Common myeloid progenitor, CD34-positive (primary cell): ENCODE measurements around the gene CHRNB2.

Experiments used
- CTCF ChIA-PET: fragments of 350-600 bp; sonication (Branson Sonifier 250); formaldehyde crosslinking; loops from one replicate; lab custom pipeline; 2021; ENCODE audit warnings: antibody characterized with exemption; lab: Charles Lee
- POLR2A ChIA-PET: fragments of 350-600 bp; sonication (Branson Sonifier 250); formaldehyde crosslinking; loops from one replicate; lab custom pipeline; 2021; ENCODE audit warnings: antibody characterized with exemption; lab: Charles Lee
- DNase-seq, 3 donors: peaks; one replicate each; pipeline versions ENCODE4 v3.0.0 to v3.0.0-alpha.2; 2013
- H3K27ac ChIP-seq, 2 experiments: 1 replicate in 1 of 2; 2 replicates in 1 of 2; pipeline ENCODE4 v1.7.0; 2013; ENCODE audit warnings: inconsistent platforms in 2 of 2, low read length in 2 of 2, mild to moderate bottlenecking in 2 of 2, low read depth in 1 of 2, moderate library complexity in 1 of 2; ENCODE audit not compliant: severe bottlenecking in 2 of 2, insufficient read depth in 1 of 2, poor library complexity in 1 of 2
- H3K27me3 ChIP-seq, 5 experiments: replicated peaks in 2 of 5; 1 replicate in 3 of 5; 2 replicates in 2 of 5; pipeline versions ENCODE4 v1.6.1 to v1.7.0; 2013; ENCODE audit warnings: low read length in 4 of 5, mild to moderate bottlenecking in 2 of 5, moderate library complexity in 2 of 5, inconsistent platforms in 1 of 5; ENCODE audit not compliant: insufficient read depth in 5 of 5, control insufficient read depth in 4 of 5
- H3K36me3 ChIP-seq, 4 experiments: 1 replicate in 2 of 4; 2 replicates in 2 of 4; pipeline versions ENCODE4 v1.6.1 to v1.7.0; 2013; ENCODE audit warnings: low read length in 3 of 4, control low read depth in 1 of 4, mild to moderate bottlenecking in 1 of 4; ENCODE audit not compliant: control insufficient read depth in 4 of 4, insufficient read depth in 4 of 4
- H3K4me1 ChIP-seq, 4 experiments: 1 replicate in 3 of 4; 2 replicates in 1 of 4; pipeline versions ENCODE4 v1.6.1 to v1.7.1; 2013; ENCODE audit warnings: low read length in 3 of 4, mild to moderate bottlenecking in 3 of 4, control low read depth in 1 of 4, inconsistent platforms in 1 of 4, moderate library complexity in 1 of 4; ENCODE audit not compliant: control insufficient read depth in 4 of 4, insufficient read depth in 4 of 4; ENCODE audit errors: control extremely low read depth in 1 of 4
- H3K4me3 ChIP-seq, 7 experiments: 1 replicate in 4 of 7; 2 replicates in 3 of 7; pipeline versions ENCODE4 v1.5.1 to v1.7.0; 2013; ENCODE audit warnings: mild to moderate bottlenecking in 7 of 7, low read length in 6 of 7, moderate library complexity in 6 of 7, inconsistent platforms in 2 of 7, low read depth in 2 of 7, control low read depth in 1 of 7; ENCODE audit not compliant: insufficient read depth in 4 of 7, control insufficient read depth in 1 of 7; ENCODE audit errors: extremely low read depth in 1 of 7
- H3K9me3 ChIP-seq, 5 experiments: 1 replicate in 4 of 5; 2 replicates in 1 of 5; pipeline versions ENCODE4 v1.6.1 to v1.7.1; 2013; ENCODE audit warnings: low read length in 4 of 5, mild to moderate bottlenecking in 2 of 5, inconsistent platforms in 1 of 5, low read depth in 1 of 5, moderate library complexity in 1 of 5; ENCODE audit not compliant: control insufficient read depth in 4 of 5, insufficient read depth in 2 of 5; ENCODE audit errors: control extremely low read depth in 1 of 5
- WGBS: methylation state at CpG from one replicate; pipeline ENCODE4 v1.1.5; 2013; ENCODE audit not compliant: insufficient coverage; 5-methylcytosine and 5-hydroxymethylcytosine counted together

The CHRNB2 gene

GRCh38 chr1:154558720-154559465, 8.7 kb upstream of the CHRNB2 start:
- Histone ChIP-seq H3K4me1 (peaks cover 14 to 31% (median 27%) of the 10 kb centered on the region in 4 experiments), H3K9me3 (no peaks in the 10 kb centered on the region), H3K27me3 (no peaks in the 10 kb centered on the region), H3K36me3 (peaks cover 7 to 25% (median 19%) of the 10 kb centered on the region in 4 experiments), H3K27ac (peak overlapping the region; percentile 59 to 84), H3K4me3 (peak overlapping the region; percentile 48 to 89 (median 74))
- ChIA-PET CTCF (interaction anchor here (0.9 to 14.2 kb wide), 25 partner anchors 9 to 502 kb away, joined by 3 to 341 read pairs (median 6); partner anchors contain the start of gene PMVK), POLR2A (interaction anchor here (0.7 kb wide), 1 partner anchor 15 kb away, joined by 3 read pairs; no protein-coding TSS in a partner anchor)
- WGBS, result under 1% methylated on average over 51 of the region's 57 CpGs
- DNase-seq, result peak; percentile 99 to 100 (median 100)

GRCh38 chr1:154559466-154560044, 8.0 kb upstream of the CHRNB2 start:
- peak overlapping the region; percentile 59 to 84 for H3K27ac ChIP-seq
- peaks cover 4 to 18% (median 13%) of the 10 kb centered on the region in 4 experiments for H3K36me3 ChIP-seq

GRCh38 chr1:154565876-154566275, 1.7 kb upstream of the CHRNB2 start:
- no peak overlapping the region for H3K27ac ChIP-seq
- 100% methylated on average over 5 of the region's 6 CpGs for WGBS
- H3K9me3 ChIP-seq, result no peaks in the 10 kb centered on the region
- H3K27me3 ChIP-seq, result peaks cover 0 to 40% (median 15%) of the 10 kb centered on the region in 5 experiments
- no peak for DNase-seq
- H3K4me1 ChIP-seq, result peaks cover 0 to 9% (median 8%) of the 10 kb centered on the region in 4 experiments
- CTCF ChIA-PET, result interaction anchor here (1.0 to 1.3 kb wide), 2 partner anchors 10 to 137 kb away, joined by 3 read pairs; no protein-coding TSS in a partner anchor
- H3K4me3 ChIP-seq, result no peak overlapping the region
- H3K36me3 ChIP-seq, result no peaks in the 10 kb centered on the region
- POLR2A ChIA-PET, result interaction anchor here (0.8 kb wide), 1 partner anchor 9 kb away, joined by 3 read pairs; no protein-coding TSS in a partner anchor

More at GRCh38 chr1:154559466-154560044, 8.0 kb upstream of the CHRNB2 start:
- DNase-seq, result peak; percentile 91 to 95 (median 93)
- ChIA-PET CTCF (interaction anchor here (0.6 to 3.0 kb wide), 33 partner anchors 9 to 520 kb away, joined by 3 to 14 read pairs (median 4); partner anchors contain the start of gene PMVK), POLR2A (interaction anchor here (0.7 kb wide), 1 partner anchor 21 kb away, joined by 3 read pairs; no protein-coding TSS in a partner anchor)
- 0% methylated on average over 10 of the region's 13 CpGs for WGBS
- Histone ChIP-seq H3K27me3 (no peaks in the 10 kb centered on the region), H3K9me3 (no peaks in the 10 kb centered on the region), H3K4me3 (peak overlapping the region; percentile 48 to 89 (median 74)), H3K4me1 (peaks cover 14 to 31% (median 27%) of the 10 kb centered on the region in 4 experiments)

GRCh38 chr1:154568157-154568815, 708 bp downstream of the CHRNB2 start:
- WGBS, result 35% methylated on average over 5 of the region's 17 CpGs
- Histone ChIP-seq H3K4me3 (peak overlapping the region in 4 of 7 experiments; percentile 18 to 63 (median 30)), H3K27me3 (peaks cover 0 to 40% (median 15%) of the 10 kb centered on the region in 5 experiments), H3K27ac (no peak overlapping the region), H3K9me3 (no peaks in the 10 kb centered on the region), H3K4me1 (peaks cover 0 to 9% (median 8%) of the 10 kb centered on the region in 4 experiments), H3K36me3 (no peaks in the 10 kb centered on the region)
- DNase-seq, result no peak
- CTCF ChIA-PET, result interaction anchor here (0.8 to 1.6 kb wide), 3 partner anchors 9 to 63 kb away, joined by 3 to 9 read pairs (median 3); no protein-coding TSS in a partner anchor
- POLR2A ChIA-PET, result interaction anchor here (0.8 kb wide), 1 partner anchor 9 kb away, joined by 3 read pairs; no protein-coding TSS in a partner anchor

GRCh38 chr1:154571244-154571963, 3.8 kb downstream of the CHRNB2 start:
- H3K27me3 ChIP-seq, result peaks cover 0 to 33% (median 13%) of the 10 kb centered on the region in 5 experiments
- peaks cover 0 to 9% (median 8%) of the 10 kb centered on the region in 4 experiments for H3K4me1 ChIP-seq
- WGBS, result 96% methylated on average over 59 of the region's 59 CpGs
- ChIA-PET CTCF (no interaction called here), POLR2A (no interaction called here)
- H3K4me3 ChIP-seq, result no peak overlapping the region
- no peaks in the 10 kb centered on the region for H3K36me3 ChIP-seq
- H3K9me3 ChIP-seq, result no peaks in the 10 kb centered on the region
- DNase-seq, result no peak
- no peak overlapping the region for H3K27ac ChIP-seq

- Histone ChIP-seq H3K9me3 (no peaks in the 10 kb centered on the region), H3K4me1 (peaks cover 0 to 9% (median 8%) of the 10 kb centered on the region in 4 experiments), H3K27me3 (peaks cover 0 to 29% (median 13%) of the 10 kb centered on the region in 5 experiments), H3K27ac (no peak overlapping the region), H3K36me3 (no peaks in the 10 kb centered on the region), H3K4me3 (no peak overlapping the region)
- WGBS, result 92% methylated on average over 28 of the region's 29 CpGs
- POLR2A ChIA-PET, result no interaction called here
- CTCF ChIA-PET, result no interaction called here
- DNase-seq, result no peak
These were observed 4.3 kb downstream of the CHRNB2 start for GRCh38 chr1:154571964-154572288.
